Stromal cell of bone marrow (primary cell): Measurements from ENCODE around the gene DYRK1B.
A peak's percentile ranks its signal among the peaks of the same experiment; 100 is the strongest.
"Not testable (repeated sequence)": the region's sequence is repeated elsewhere in the genome, so short reads cannot be mapped to it uniquely, and the experiment has no call there.

Experiments
- DNase-seq: peaks from one replicate; pipeline ENCODE4 v3.0.0-alpha.2; 2012; ENCODE audit warnings: low read depth

DYRK1B gene

GRCh38 chr19:39829702-39830275 lies 4.2 kb downstream of the DYRK1B start:
- no peak for DNase-seq

GRCh38 chr19:39828654-39829032 lies 5.3 kb downstream of the DYRK1B start:
- DNase-seq: no peak

- no peak for DNase-seq
These were observed 5.8 kb downstream of the DYRK1B start for GRCh38 chr19:39828015-39828653.

- no peak for DNase-seq
These were observed 6.7 kb downstream of the DYRK1B start for GRCh38 chr19:39827216-39827615.

- DNase-seq: no peak
These were observed 7.5 kb downstream of the DYRK1B start for GRCh38 chr19:39826311-39826945.

GRCh38 chr19:39825531-39826076 lies 8.4 kb downstream of the DYRK1B start:
- DNase-seq: no peak

GRCh38 chr19:39825093-39825463 lies 8.9 kb downstream of the DYRK1B start:
- no peak for DNase-seq

- DNase-seq: peak; percentile 91
These were observed 9.5 kb downstream of the DYRK1B start for GRCh38 chr19:39824143-39825092.

- no peak for DNase-seq
These were observed 10.3 kb downstream of the DYRK1B start for GRCh38 chr19:39823686-39824085.

- DNase-seq: no peak
These were observed 13.3 kb downstream of the DYRK1B start for GRCh38 chr19:39820696-39821095.

GRCh38 chr19:39819786-39820185 lies 14.2 kb downstream of the DYRK1B start:
- no peak for DNase-seq

- no peak for DNase-seq
These were observed 15.3 kb downstream of the DYRK1B start for GRCh38 chr19:39818626-39819097.

GRCh38 chr19:39817888-39818561 lies 15.9 kb downstream of the DYRK1B start:
- no peak for DNase-seq

GRCh38 chr19:39816287-39817048 lies 17.5 kb downstream of the DYRK1B start:
- no peak for DNase-seq

- DNase-seq: no peak
These were observed 19.4 kb downstream of the DYRK1B start for GRCh38 chr19:39814595-39814994.

- DNase-seq: not testable (repeated sequence)
These were observed 19.9 kb downstream of the DYRK1B start for GRCh38 chr19:39814111-39814510.

GRCh38 chr19:39813264-39813993 lies 20.5 kb downstream of the DYRK1B start:
- DNase-seq: no peak

- DNase-seq: no peak
These were observed 22.9 kb downstream of the DYRK1B start for GRCh38 chr19:39811064-39811463.

- DNase-seq: no peak
These were observed 23.5 kb downstream of the DYRK1B start for GRCh38 chr19:39810424-39810823.

GRCh38 chr19:39809368-39809767 lies 24.6 kb downstream of the DYRK1B start:
- DNase-seq: no peak
